CD4-positive, alpha-beta memory T cell (primary cell): ENCODE results near the gene RAB9A. TPM values are rescaled to one million over a fixed set of nuclear protein-coding genes. Genes with fewer than 3 reads are reported as not detected.

Experiments used
- CTCF ChIA-PET: fragments of 350-600 bp; sonication (Branson Sonifier 250); formaldehyde crosslinking; loops from one replicate; lab custom pipeline; 2021; ENCODE audit warnings: inconsistent platforms; ENCODE audit not compliant: partially characterized antibody; lab: Charles Lee
- POLR2A ChIA-PET: fragments of 350-600 bp; sonication (Branson Sonifier 250); formaldehyde crosslinking; loops from one replicate; lab custom pipeline; 2021; ENCODE audit not compliant: partially characterized antibody; lab: Charles Lee
- DNase-seq, 5 donors: peaks; one replicate each; pipeline versions ENCODE4 v3.0.0 to v3.0.0-alpha.2; 2020 to 2022; ENCODE audit warnings: mixed read lengths in 1 of 5
- H3K27ac ChIP-seq: one replicate; pipeline ENCODE4 v1.7.0; 2013; ENCODE audit warnings: low read depth, low read length
- H3K27me3 ChIP-seq: 2 replicates; pipeline ENCODE4 v1.7.0; 2013; ENCODE audit warnings: mild to moderate bottlenecking, low read length, moderate library complexity; ENCODE audit not compliant: insufficient read depth
- H3K36me3 ChIP-seq: 2 replicates; pipeline ENCODE4 v1.7.0; 2013; ENCODE audit warnings: mild to moderate bottlenecking, low read length, moderate library complexity; ENCODE audit not compliant: insufficient read depth
- H3K4me1 ChIP-seq: 2 replicates; pipeline ENCODE4 v1.7.0; 2013; ENCODE audit warnings: mild to moderate bottlenecking, low read length, moderate library complexity; ENCODE audit not compliant: insufficient read depth
- H3K4me3 ChIP-seq, 2 donors: one replicate each; pipeline ENCODE4 v1.7.0; 2013; ENCODE audit warnings: low read length in 2 of 2, mild to moderate bottlenecking in 1 of 2
- H3K9me3 ChIP-seq, 2 donors: one replicate each; pipeline ENCODE4 v1.7.0; 2013; ENCODE audit warnings: low read length in 2 of 2, control low read depth in 1 of 2; ENCODE audit not compliant: control insufficient read depth in 1 of 2
- H3K27ac Mint-ChIP-seq, 7 donors: one replicate each; pipeline ENCODE4 v1.8.0; 2020 to 2021; ENCODE audit warnings: mixed read lengths in 7 of 7, mild to moderate bottlenecking in 6 of 7, inconsistent platforms in 3 of 7, moderate library complexity in 3 of 7
- H3K27me3 Mint-ChIP-seq, 2 donors: one replicate each; pipeline ENCODE4 v1.8.0; 2020 to 2021; ENCODE audit warnings: mixed read lengths in 2 of 2
- H3K36me3 Mint-ChIP-seq, 2 donors: one replicate each; pipeline ENCODE4 v1.8.0; 2020 to 2021; ENCODE audit warnings: mixed read lengths in 2 of 2, inconsistent platforms in 1 of 2, mild to moderate bottlenecking in 1 of 2
- H3K4me1 Mint-ChIP-seq, 4 donors: one replicate each; pipeline ENCODE4 v1.8.0; 2020 to 2021; ENCODE audit warnings: mixed read lengths in 4 of 4, mild to moderate bottlenecking in 1 of 4
- H3K4me3 Mint-ChIP-seq, 8 donors: one replicate each; pipeline ENCODE4 v1.8.0; 2020 to 2021; ENCODE audit warnings: mixed read lengths in 8 of 8, mild to moderate bottlenecking in 7 of 8, moderate library complexity in 6 of 8, inconsistent platforms in 3 of 8
- H3K9me3 Mint-ChIP-seq, 8 donors: one replicate each; pipeline ENCODE4 v1.8.0; 2020 to 2021; ENCODE audit warnings: mixed read lengths in 8 of 8, mild to moderate bottlenecking in 5 of 8, inconsistent platforms in 3 of 8, moderate library complexity in 1 of 8
- intact Hi-C: fragments of 100-400 bp; cut with micrococcal nuclease; formaldehyde crosslinking; loops from one replicate; pipeline ENCODE4 v1.15.1; 2023
- polyA plus RNA-seq, 2 donors: library from polyadenylated mRNA; unstranded; fragments of 300-500 nt; fragmentation: Illumina TruSeq; gene quantifications; one replicate each; pipeline ENCODE4 v1.2.3, GENCODE V29; 2021
- total RNA-seq, 2 experiments: library from RNA; stranded (reverse); gene quantifications; one replicate each; pipeline ENCODE4 v1.2.3, GENCODE V29; 2021

RAB9A gene
- total and polyA plus RNA-seq, 4 experiments from 2014 or later, result 19.9 to 33.4 (median 27.2) TPM

- Histone ChIP-seq H3K4me1 (peaks cover 36% of the 10 kb centered on the region), H3K27ac (peak overlapping the region; percentile 69), H3K27me3 (no peaks in the 10 kb centered on the region), H3K4me3 (no peak overlapping the region), H3K9me3 (no peaks in the 10 kb centered on the region), H3K36me3 (peaks cover 14% of the 10 kb centered on the region)
- peak overlapping the region; percentile 94 to 97 (median 96) for H3K27ac Mint-ChIP-seq
- ChIA-PET POLR2A (interaction anchor here (1.1 to 2.1 kb wide), 4 partner anchors 8 to 89 kb away, joined by 3 to 10 read pairs (median 6); partner anchors contain the start of genes OFD1, RAB9A, TCEANC and TRAPPC2), CTCF (interaction anchor here (1.1 kb wide), 1 partner anchor 42 kb away, joined by 3 read pairs; no protein-coding TSS in a partner anchor)
- peaks cover 15 to 28% (median 23%) of the 10 kb centered on the region in 4 donors for H3K4me1 Mint-ChIP-seq
- peaks cover 33 to 39% of the 10 kb centered on the region in 2 donors for H3K36me3 Mint-ChIP-seq
- no peaks in the 10 kb centered on the region for H3K27me3 Mint-ChIP-seq
- H3K4me3 Mint-ChIP-seq, result peak overlapping the region; percentile 74 to 91 (median 82)
- intact Hi-C loops, result no loop called here
- no peaks in the 10 kb centered on the region for H3K9me3 Mint-ChIP-seq
- peak; percentile 48 to 74 (median 61) for DNase-seq
Measured at GRCh38 chrX:13742397-13743176, 53.7 kb downstream of the RAB9A start.

GRCh38 chrX:13747836-13748235, 58.9 kb downstream of the RAB9A start:
- DNase-seq, result peak; percentile 22 to 46 (median 28)
- Histone ChIP-seq H3K9me3 (no peaks in the 10 kb centered on the region), H3K27ac (no peak overlapping the region), H3K27me3 (no peaks in the 10 kb centered on the region), H3K36me3 (peaks cover 38% of the 10 kb centered on the region), H3K4me3 (no peak overlapping the region), H3K4me1 (peaks cover 20% of the 10 kb centered on the region)
- Mint-ChIP-seq H3K36me3 (peaks cover 44 to 59% of the 10 kb centered on the region in 2 donors), H3K9me3 (no peaks in the 10 kb centered on the region), H3K4me1 (peaks cover 10 to 27% (median 16%) of the 10 kb centered on the region in 4 donors), H3K27me3 (no peaks in the 10 kb centered on the region), H3K4me3 (no peak overlapping the region), H3K27ac (peak overlapping the region in 4 of 7 donors; percentile 33 to 78 (median 64))
- ChIA-PET POLR2A (interaction anchor here (1.5 kb wide), 1 partner anchor 59 kb away, joined by 6 read pairs; the partner anchor contains the start of gene RAB9A), CTCF (interaction anchor here (1.0 to 3.8 kb wide), 7 partner anchors 8 to 284 kb away, joined by 3 to 18 read pairs (median 5); partner anchors contain the start of genes OFD1 and TRAPPC2)
- intact Hi-C loops, result loop anchor here (1.0 to 2.0 kb wide), 2 partner anchors 13 to 90 kb away; partner anchors contain the start of genes OFD1 and TRAPPC2

- H3K4me3 Mint-ChIP-seq, result no peak overlapping the region
- intact Hi-C loops, result loop anchor here (1.0 to 2.0 kb wide), 2 partner anchors 14 to 90 kb away; partner anchors contain the start of genes OFD1 and TRAPPC2
- Histone ChIP-seq H3K4me3 (no peak overlapping the region), H3K9me3 (no peaks in the 10 kb centered on the region), H3K4me1 (peaks cover 14% of the 10 kb centered on the region), H3K27me3 (no peaks in the 10 kb centered on the region), H3K36me3 (peaks cover 41% of the 10 kb centered on the region), H3K27ac (no peak overlapping the region)
- H3K9me3 Mint-ChIP-seq, result no peaks in the 10 kb centered on the region
- peak overlapping the region in 4 of 7 donors; percentile 9 to 78 (median 44) for H3K27ac Mint-ChIP-seq
- POLR2A ChIA-PET, result interaction anchor here (0.7 to 1.5 kb wide), 2 partner anchors 60 to 797 kb away, joined by 3 to 6 read pairs; partner anchors contain the start of gene RAB9A
- H3K36me3 Mint-ChIP-seq, result peaks cover 49 to 64% of the 10 kb centered on the region in 2 donors
- CTCF ChIA-PET, result interaction anchor here (1.0 to 3.8 kb wide), 6 partner anchors 9 to 283 kb away, joined by 3 to 18 read pairs (median 6); partner anchors contain the start of genes OFD1 and TRAPPC2
- no peak for DNase-seq
- H3K27me3 Mint-ChIP-seq, result no peaks in the 10 kb centered on the region
- H3K4me1 Mint-ChIP-seq, result peaks cover 12 to 28% (median 18%) of the 10 kb centered on the region in 4 donors
Measured at GRCh38 chrX:13748486-13748885, 59.6 kb downstream of the RAB9A start.

- no peak overlapping the region for H3K27ac ChIP-seq
- intact Hi-C loops, result loop anchor here (1.0 to 5.0 kb wide), 2 partner anchors 243 to 282 kb away; no protein-coding TSS in a partner anchor
- Mint-ChIP-seq H3K27me3 (no peaks in the 10 kb centered on the region), H3K36me3 (peaks cover 54 to 64% of the 10 kb centered on the region in 2 donors), H3K27ac (peak overlapping the region; percentile 29 to 85 (median 65)), H3K9me3 (no peaks in the 10 kb centered on the region), H3K4me3 (no peak overlapping the region), H3K4me1 (peaks cover 16 to 28% (median 21%) of the 10 kb centered on the region in 4 donors)
- peak; percentile 37 to 53 (median 48) for DNase-seq
- peaks cover 41% of the 10 kb centered on the region for H3K36me3 ChIP-seq
- no peaks in the 10 kb centered on the region for H3K27me3 ChIP-seq
- CTCF ChIA-PET, result interaction anchor here (1.0 to 3.8 kb wide), 11 partner anchors 9 to 282 kb away, joined by 3 to 18 read pairs (median 6); partner anchors contain the start of genes OFD1 and TRAPPC2
- POLR2A ChIA-PET, result interaction anchor here (0.6 to 1.6 kb wide), 4 partner anchors 16 to 282 kb away, joined by 3 to 5 read pairs (median 3); partner anchors contain the start of genes GEMIN8, OFD1 and TRAPPC2
- peaks cover 20% of the 10 kb centered on the region for H3K4me1 ChIP-seq
- no peak overlapping the region for H3K4me3 ChIP-seq
- no peaks in the 10 kb centered on the region for H3K9me3 ChIP-seq
Measured at GRCh38 chrX:13750204-13750603, 61.3 kb downstream of the RAB9A start.

GRCh38 chrX:13750812-13751211, 61.9 kb downstream of the RAB9A start:
- H3K9me3 Mint-ChIP-seq, result no peaks in the 10 kb centered on the region
- no peaks in the 10 kb centered on the region for H3K27me3 Mint-ChIP-seq
- peaks cover 53 to 66% of the 10 kb centered on the region in 2 donors for H3K36me3 Mint-ChIP-seq
- H3K36me3 ChIP-seq, result peaks cover 36% of the 10 kb centered on the region
- H3K27ac ChIP-seq, result no peak overlapping the region
- H3K4me1 ChIP-seq, result peaks cover 24% of the 10 kb centered on the region
- H3K27me3 ChIP-seq, result no peaks in the 10 kb centered on the region
- H3K9me3 ChIP-seq, result no peaks in the 10 kb centered on the region
- DNase-seq, result no peak
- ChIA-PET CTCF (interaction anchor here (1.2 to 3.8 kb wide), 8 partner anchors 11 to 281 kb away, joined by 3 to 18 read pairs (median 5); partner anchors contain the start of genes OFD1 and TRAPPC2), POLR2A (interaction anchor here (1.5 to 1.6 kb wide), 2 partner anchors 88 to 281 kb away, joined by 3 to 5 read pairs; no protein-coding TSS in a partner anchor)
- H3K4me1 Mint-ChIP-seq, result peaks cover 16 to 32% (median 25%) of the 10 kb centered on the region in 4 donors
- peak overlapping the region in 5 of 7 donors; percentile 43 to 85 (median 48) for H3K27ac Mint-ChIP-seq
- no peak overlapping the region for H3K4me3 ChIP-seq
- H3K4me3 Mint-ChIP-seq, result peak overlapping the region in 2 of 8 donors; percentile 13 to 43
- intact Hi-C loops, result loop anchor here (1.0 to 5.0 kb wide), 2 partner anchors 244 to 281 kb away; no protein-coding TSS in a partner anchor

GRCh38 chrX:13752141-13752540, 63.2 kb downstream of the RAB9A start:
- Histone ChIP-seq H3K27me3 (no peaks in the 10 kb centered on the region), H3K27ac (no peak overlapping the region), H3K36me3 (peaks cover 43% of the 10 kb centered on the region), H3K9me3 (no peaks in the 10 kb centered on the region), H3K4me1 (peaks cover 24% of the 10 kb centered on the region), H3K4me3 (no peak overlapping the region)
- CTCF ChIA-PET, result interaction anchor here (0.6 to 1.5 kb wide), 2 partner anchors 93 to 109 kb away, joined by 3 read pairs; no protein-coding TSS in a partner anchor
- H3K9me3 Mint-ChIP-seq, result no peaks in the 10 kb centered on the region
- POLR2A ChIA-PET, result interaction anchor here (1.3 to 1.4 kb wide), 2 partner anchors 63 to 99 kb away, joined by 3 to 5 read pairs; partner anchors contain the start of genes RAB9A and TCEANC
- no peaks in the 10 kb centered on the region for H3K27me3 Mint-ChIP-seq
- H3K4me3 Mint-ChIP-seq, result no peak overlapping the region
- peak overlapping the region in 3 of 7 donors; percentile 29 to 75 (median 32) for H3K27ac Mint-ChIP-seq
- DNase-seq, result no peak
- peaks cover 13 to 32% (median 24%) of the 10 kb centered on the region in 4 donors for H3K4me1 Mint-ChIP-seq
- intact Hi-C loops, result loop anchor here (5.0 kb wide), 1 partner anchor 245 kb away; no protein-coding TSS in a partner anchor
- peaks cover 48 to 62% of the 10 kb centered on the region in 2 donors for H3K36me3 Mint-ChIP-seq
